ENCODE data around the gene ST6GAL1. TPM values are rescaled to one million over a fixed set of nuclear protein-coding genes. Genes with fewer than 3 reads are reported as not detected.

The ST6GAL1 gene
- total RNA-seq, 1 donor from 2014 or later: 84.3 TPM

DNA sequence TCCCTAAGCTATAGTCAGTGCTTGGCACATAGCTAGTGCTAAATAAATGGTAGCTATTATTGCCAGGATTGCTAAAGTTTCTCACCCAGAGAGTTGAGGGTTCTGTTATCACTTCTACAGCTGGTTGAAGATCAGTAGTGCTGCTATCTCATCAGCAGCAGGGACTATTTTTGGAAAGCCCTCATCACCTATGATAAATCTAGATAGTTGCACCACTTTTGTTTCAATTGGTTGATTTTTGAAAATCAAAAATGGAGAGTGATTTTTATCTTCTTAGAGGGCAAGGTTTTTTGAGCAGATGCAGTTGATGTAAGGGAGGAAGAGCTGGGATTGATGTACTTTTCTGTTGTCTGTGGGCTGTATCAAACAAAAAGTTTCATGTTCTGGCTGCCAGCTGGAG lies 101.6 kb downstream of the ST6GAL1 start:
- no peaks in the 10 kb centered on the region for H3K27me3 ChIP-seq (ENCODE audit: low read depth)
- peaks cover 31% of the 10 kb centered on the region for H3K4me1 ChIP-seq
- H3K9me3 ChIP-seq (replicated peaks): peaks cover 23% of the 10 kb centered on the region
- H3K4me3 ChIP-seq: no peak overlapping the region
- H3K36me3 ChIP-seq: peaks cover 10% of the 10 kb centered on the region
- intact Hi-C loops (cut with micrococcal nuclease): no loop called here
- TF ChIP-seq CTCF (IDR thresholded peaks at IDR 0.05; ENCODE audit: borderline replicate concordance): no peak
- DNase-seq: no peak
- H3K27ac ChIP-seq (replicated peaks): no peak overlapping the region

- peaks cover 37% of the 10 kb centered on the region for H3K4me1 ChIP-seq
Observed at GRCh38 chr3:187036394-187036793, 106.1 kb downstream of the ST6GAL1 start.

DNA sequence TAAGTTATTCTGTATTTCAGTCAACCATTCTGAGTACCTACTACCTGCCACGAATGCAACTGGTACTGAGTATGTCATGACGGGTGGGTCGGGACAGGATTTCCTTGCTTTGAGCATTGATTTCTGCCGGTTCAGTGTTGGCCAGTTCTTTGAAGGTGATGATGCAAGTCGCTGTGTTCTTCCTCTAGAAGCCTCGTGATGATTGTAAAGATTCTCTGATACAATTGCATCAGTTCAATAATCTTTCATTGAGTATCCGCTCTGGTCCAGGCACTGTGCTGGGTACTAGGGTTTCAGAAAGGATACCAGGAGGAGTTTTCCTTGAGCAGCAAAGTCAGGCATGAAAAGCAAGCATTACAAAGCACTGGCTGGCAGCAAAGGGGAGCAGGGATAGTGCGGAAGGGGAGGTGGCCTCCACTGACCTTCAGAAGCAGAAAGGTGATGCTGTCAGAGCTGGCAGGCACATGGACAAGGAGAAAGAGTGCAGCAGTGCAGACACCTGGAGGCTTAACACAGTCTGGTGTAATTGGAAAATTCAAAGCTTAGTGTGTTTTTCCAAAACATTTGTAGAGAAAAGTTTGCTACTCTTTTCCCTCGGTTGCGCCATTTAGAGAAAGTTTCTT lies 108.9 kb downstream of the ST6GAL1 start:
- peaks cover 21% of the 10 kb centered on the region for H3K9me3 ChIP-seq (replicated peaks)
- intact Hi-C loops (cut with micrococcal nuclease): no loop called here
- TF ChIP-seq CTCF (IDR thresholded peaks at IDR 0.05; ENCODE audit: borderline replicate concordance): no peak
- peaks cover 55% of the 10 kb centered on the region for H3K4me1 ChIP-seq
- peaks cover 28% of the 10 kb centered on the region for H3K36me3 ChIP-seq
- H3K27me3 ChIP-seq (ENCODE audit: low read depth): no peaks in the 10 kb centered on the region
- peak overlapping the region; percentile 41 for H3K27ac ChIP-seq (replicated peaks)
- H3K4me3 ChIP-seq: no peak overlapping the region
- DNase-seq: no peak

More at GRCh38 chr3:187036394-187036793, 106.1 kb downstream of the ST6GAL1 start:
- H3K36me3 ChIP-seq: peaks cover 20% of the 10 kb centered on the region
- intact Hi-C loops (cut with micrococcal nuclease): no loop called here
- no peak overlapping the region for H3K4me3 ChIP-seq
- no peak for DNase-seq
- no peaks in the 10 kb centered on the region for H3K27me3 ChIP-seq (ENCODE audit: low read depth)
- no peak overlapping the region for H3K27ac ChIP-seq (replicated peaks)
- no peak for TF ChIP-seq CTCF (IDR thresholded peaks at IDR 0.05; ENCODE audit: borderline replicate concordance)
- H3K9me3 ChIP-seq (replicated peaks): peaks cover 23% of the 10 kb centered on the region

- peak overlapping the region; percentile 41 for H3K27ac ChIP-seq (replicated peaks)
- intact Hi-C loops (cut with micrococcal nuclease): no loop called here
- no peak overlapping the region for H3K4me3 ChIP-seq
- H3K4me1 ChIP-seq: peaks cover 62% of the 10 kb centered on the region
- peaks cover 15% of the 10 kb centered on the region for H3K9me3 ChIP-seq (replicated peaks)
- H3K36me3 ChIP-seq: peaks cover 26% of the 10 kb centered on the region
- no peak for DNase-seq
- no peak for TF ChIP-seq CTCF (IDR thresholded peaks at IDR 0.05; ENCODE audit: borderline replicate concordance)
- H3K27me3 ChIP-seq (ENCODE audit: low read depth): no peaks in the 10 kb centered on the region
Observed at GRCh38 chr3:187039723-187040414, 109.5 kb downstream of the ST6GAL1 start.

DNA sequence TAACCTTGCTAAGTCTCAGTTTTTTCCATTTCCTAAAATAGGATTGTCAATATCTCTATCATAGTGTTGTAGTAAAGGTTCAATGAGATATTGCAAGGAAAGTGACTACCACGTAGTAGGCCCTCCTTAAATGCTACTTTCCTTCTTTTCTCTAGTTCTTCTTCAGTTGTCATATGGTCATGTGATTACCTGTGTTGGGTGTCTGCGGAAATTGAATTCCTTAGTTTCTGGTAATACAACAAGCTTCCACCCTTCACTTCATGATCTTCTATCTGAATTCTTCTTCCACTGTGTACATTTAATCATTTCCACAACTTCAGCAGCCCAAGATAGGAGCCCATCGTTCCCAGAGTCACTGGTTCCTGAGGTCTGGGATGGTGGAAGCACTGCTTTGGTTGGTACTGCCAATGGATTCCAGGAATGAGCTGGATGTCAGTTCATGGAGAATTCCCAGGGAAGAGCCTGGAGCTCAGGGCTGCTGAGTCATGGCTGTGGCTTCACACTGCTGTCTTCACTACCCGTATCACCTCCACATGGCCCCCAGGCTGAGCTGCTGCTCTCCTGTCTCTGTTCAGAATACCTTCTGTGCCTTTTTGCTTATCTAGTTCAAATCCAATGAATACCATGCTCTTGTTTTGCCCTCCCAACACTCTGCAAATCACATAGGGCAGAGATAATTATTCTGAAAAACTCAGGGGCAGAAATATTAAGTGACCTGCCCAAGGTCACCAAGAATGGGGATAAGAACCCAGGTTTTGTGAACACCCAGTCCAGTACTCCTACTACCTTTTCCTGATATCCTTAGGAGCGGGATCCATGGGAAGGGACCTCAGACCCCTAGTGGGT lies 110.4 kb downstream of the ST6GAL1 start:
- no peak for TF ChIP-seq CTCF (IDR thresholded peaks at IDR 0.05; ENCODE audit: borderline replicate concordance)
- intact Hi-C loops (cut with micrococcal nuclease): no loop called here
- Histone ChIP-seq H3K9me3 (replicated peaks) (peaks cover 8% of the 10 kb centered on the region), H3K4me3 (no peak overlapping the region), H3K27ac (replicated peaks) (no peak overlapping the region), H3K36me3 (peaks cover 20% of the 10 kb centered on the region), H3K27me3 (ENCODE audit: low read depth) (no peaks in the 10 kb centered on the region), H3K4me1 (peaks cover 70% of the 10 kb centered on the region)
- DNase-seq: no peak
